HepG2 (cell line): ENCODE data around the gene CHAF1A. TPM values are rescaled to one million over a fixed set of nuclear protein-coding genes. Genes with fewer than 3 reads are reported as not detected.
A peak's percentile ranks its signal among the peaks of the same experiment; 100 is the strongest.

Experiments used
- ADNP ChIP-seq: sonication (generic); formaldehyde crosslinking; IDR thresholded peaks from 2 replicates; pipeline ENCODE4 v1.4.0; 2020; ENCODE audit warnings: missing genetic modification reagents
- CTCF ChIP-seq: sonication (generic); formaldehyde crosslinking; IDR thresholded peaks from 2 replicates; pipeline ENCODE4 v1.5.0; 2020; ENCODE audit warnings: mild to moderate bottlenecking, missing genetic modification reagents, moderate library complexity
- DDIT3 ChIP-seq: sonication (generic); formaldehyde crosslinking; IDR thresholded peaks from 2 replicates; pipeline ENCODE4 v1.4.0; 2020; ENCODE audit warnings: mild to moderate bottlenecking, missing genetic modification reagents
- HNF1A ChIP-seq, 2 experiments: sonication (generic) in 1 of 2; formaldehyde crosslinking in 1 of 2; IDR thresholded peaks; 2 replicates each; pipeline versions ENCODE4 v1.4.0 to v1.6.1; 2016 to 2020; ENCODE audit warnings: borderline replicate concordance in 1 of 2, low read depth in 1 of 2, mild to moderate bottlenecking in 1 of 2, missing genetic modification reagents in 1 of 2
- ISX ChIP-seq: sonication (generic); formaldehyde crosslinking; conservative IDR thresholded peaks from 2 replicates; pipeline ENCODE4 v1.5.0; 2020; ENCODE audit warnings: missing genetic modification reagents
- NR2F6 ChIP-seq, 2 experiments: IDR thresholded peaks; 2 replicates each; pipeline ENCODE4 v1.6.1; 2016; ENCODE audit warnings: antibody characterized with exemption in 1 of 2, mild to moderate bottlenecking in 1 of 2
- POGK ChIP-seq: sonication (generic); formaldehyde crosslinking; conservative IDR thresholded peaks from 2 replicates; pipeline ENCODE4 v1.8.0; 2022; ENCODE audit warnings: mild to moderate bottlenecking, moderate library complexity, missing genetic modification reagents
- POLR2AphosphoS2 ChIP-seq: IDR thresholded peaks from 2 replicates; pipeline ENCODE4 v1.6.1; 2011; ENCODE audit warnings: low read depth, low read length, improper control_type of control experiment
- RFXAP ChIP-seq: sonication (generic); formaldehyde crosslinking; IDR thresholded peaks from 2 replicates; pipeline ENCODE4 v1.4.0; 2020; ENCODE audit warnings: missing genetic modification reagents, borderline replicate concordance
- THYN1 ChIP-seq: sonication (generic); formaldehyde crosslinking; IDR thresholded peaks from 2 replicates; pipeline ENCODE4 v1.8.1; 2023; ENCODE audit warnings: low read depth, mild to moderate bottlenecking, moderate library complexity, missing genetic modification reagents, borderline replicate concordance
- ZKSCAN5 ChIP-seq: sonication (generic); formaldehyde crosslinking; IDR thresholded peaks from 2 replicates; pipeline ENCODE4 v1.5.1; 2020; ENCODE audit warnings: mild to moderate bottlenecking, missing genetic modification reagents
- ZNF317 ChIP-seq: sonication (generic); formaldehyde crosslinking; IDR thresholded peaks from 2 replicates; pipeline ENCODE4 v1.5.0; 2020; ENCODE audit warnings: mild to moderate bottlenecking, missing genetic modification reagents
- ZNF335 ChIP-seq: sonication (generic); formaldehyde crosslinking; IDR thresholded peaks from 2 replicates; pipeline ENCODE4 v1.4.0; 2020; ENCODE audit warnings: missing genetic modification reagents
- ZNF382 ChIP-seq: sonication (generic); formaldehyde crosslinking; IDR thresholded peaks from 2 replicates; pipeline ENCODE4 v1.5.0; 2020; ENCODE audit warnings: missing genetic modification reagents, mild to moderate bottlenecking, borderline replicate concordance
- ZNF530 ChIP-seq: sonication (generic); formaldehyde crosslinking; IDR thresholded peaks from 2 replicates; pipeline ENCODE4 v1.5.0; 2020; ENCODE audit warnings: low read depth, mild to moderate bottlenecking, missing genetic modification reagents
- ZNF564 ChIP-seq: sonication (generic); formaldehyde crosslinking; IDR thresholded peaks from 2 replicates; pipeline ENCODE4 v1.8.1; 2023; ENCODE audit warnings: mild to moderate bottlenecking, missing genetic modification reagents
- ZNF75D ChIP-seq: sonication (generic); formaldehyde crosslinking; IDR thresholded peaks from 2 replicates; pipeline ENCODE4 v1.8.1; 2023; ENCODE audit warnings: missing genetic modification reagents, mild to moderate bottlenecking, borderline replicate concordance
- ZSCAN5A ChIP-seq: sonication (generic); formaldehyde crosslinking; IDR thresholded peaks from 2 replicates; pipeline ENCODE4 v1.8.0; 2022; ENCODE audit warnings: mild to moderate bottlenecking, missing genetic modification reagents, borderline replicate concordance
- polyA plus RNA-seq, 8 experiments: library from polyadenylated mRNA; depleted of rRNA in 3 of 8; stranded (reverse) in 7 of 8; unstranded in 1 of 8; fragments of >200 nt; fragmentation: Illumina TruSeq in 4 of 8; extraction: Trizol in 4 of 8; gene quantifications; 2 replicates each; pipeline versions ENCODE4 v1.2.1 to v1.2.3, GENCODE V29; 2011 to 2016; ENCODE audit warnings: low read depth in 4 of 8, missing spikeins in 1 of 8, mixed read lengths in 1 of 8; ENCODE audit not compliant: insufficient read depth in 1 of 8
- total RNA-seq, 5 experiments: library from RNA; depleted of rRNA; stranded (reverse); fragments of >200 nt; fragmentation: Illumina TruSeq; extraction: Trizol; gene quantifications; 2 replicates each; pipeline ENCODE4 v1.2.3, GENCODE V29; 2016; ENCODE audit warnings: low read depth in 1 of 5

CHAF1A gene
- total and polyA plus RNA-seq, 2 of the 13 experiments (the other 11 are each of a cell fraction or from before 2014, with no cell fraction given), result 11.0 to 34.8 TPM

- TF ChIP-seq CTCF (CRISPR knock-in tag) (peak; percentile 95), POLR2AphosphoS2 (no peak), POGK (CRISPR knock-in tag) (peak; percentile 90), ISX (CRISPR knock-in tag) (no peak), ZNF382 (CRISPR knock-in tag) (no peak), THYN1 (no peak), ZNF317 (CRISPR knock-in tag) (no peak), RFXAP (CRISPR knock-in tag) (peak; percentile 45; the same call in 1 of the 2 replicates), ZSCAN5A (0 out of 2 replicates have a peak, but pooled peaks have one; percentile 49), ZKSCAN5 (CRISPR knock-in tag) (no peak), ZNF75D (no peak), ZNF530 (CRISPR knock-in tag) (no peak), ZNF335 (CRISPR knock-in tag) (peak; percentile 76; the same call in 1 of the 2 replicates), ZNF564 (no peak), DDIT3 (CRISPR knock-in tag) (no peak), NR2F6 (IDR thresholded peaks at IDR 0.05) (no peak), NR2F6 (CRISPR knock-in tag; IDR thresholded peaks at IDR 0.05) (peak; percentile 63; the same call in 1 of the 2 replicates), HNF1A (IDR thresholded peaks at IDR 0.05; ENCODE audit: low read depth) (no peak), HNF1A (CRISPR knock-in tag; IDR thresholded peaks at IDR 0.05; ENCODE audit: borderline replicate concordance) (peak; percentile 67), ADNP (no peak)
Measured at GRCh38 chr19:4400135-4400936, 2.1 kb upstream of the CHAF1A start, which contains the start of gene SH3GL1 (continued).
